Fibroblast of gingiva (primary cell): ENCODE measurements around the gene SRSF10.
"Not testable (repeated sequence)": the region's sequence is repeated elsewhere in the genome, so short reads cannot be mapped to it uniquely, and the experiment has no call there.

Experiments used
- DNase-seq: peaks from one replicate; pipeline ENCODE4 v3.0.0-alpha.2; 2011; ENCODE audit warnings: low read depth

The SRSF10 gene

DNA sequence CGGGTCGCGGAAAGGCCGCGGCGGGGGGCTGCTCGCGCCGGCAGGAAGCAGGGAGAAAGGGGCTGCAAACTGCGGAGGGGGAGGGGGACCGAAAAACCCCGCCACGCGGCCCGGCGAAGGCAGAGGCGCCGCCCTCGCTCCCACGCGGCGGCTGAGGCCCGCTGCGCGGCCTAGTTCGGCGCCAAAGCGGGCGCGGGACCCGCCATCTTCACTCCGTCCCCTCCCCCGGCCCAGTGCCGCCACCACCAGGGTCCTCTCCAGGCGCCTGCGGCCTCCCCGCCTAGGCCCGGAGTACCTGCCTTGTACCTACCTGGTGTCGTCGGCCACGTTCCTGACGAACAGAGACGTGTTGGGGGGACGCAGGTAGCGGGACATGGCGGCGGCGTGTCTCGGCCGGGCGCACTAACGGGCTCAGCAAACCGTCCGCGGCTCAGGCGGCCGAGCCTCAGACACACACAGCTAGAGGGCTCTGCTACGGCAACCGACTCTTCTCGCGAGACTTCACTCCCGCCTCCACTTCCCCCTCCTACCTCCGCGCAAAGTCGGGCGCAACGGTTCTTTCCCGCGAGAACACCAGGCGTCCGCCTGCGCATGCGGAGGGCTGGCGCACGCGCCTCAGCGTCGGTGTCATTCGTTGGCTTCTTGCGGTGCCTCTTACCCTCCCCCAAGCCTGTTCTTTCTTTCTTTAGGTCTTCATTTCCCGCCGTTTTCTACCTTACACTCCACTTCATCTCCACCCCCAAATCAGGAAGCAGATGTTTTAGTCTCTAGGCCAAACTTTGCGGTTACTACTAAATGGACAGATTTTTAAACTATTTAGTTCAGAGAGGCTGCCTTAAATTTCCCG lies at the start of gene SRSF10:
SRSF10 (minus strand) TSS at position 447 of the 847 bp plus-strand sequence; CDS start at position 375, 72 bp downstream.
- DNase-seq = peak; percentile 99

DNA sequence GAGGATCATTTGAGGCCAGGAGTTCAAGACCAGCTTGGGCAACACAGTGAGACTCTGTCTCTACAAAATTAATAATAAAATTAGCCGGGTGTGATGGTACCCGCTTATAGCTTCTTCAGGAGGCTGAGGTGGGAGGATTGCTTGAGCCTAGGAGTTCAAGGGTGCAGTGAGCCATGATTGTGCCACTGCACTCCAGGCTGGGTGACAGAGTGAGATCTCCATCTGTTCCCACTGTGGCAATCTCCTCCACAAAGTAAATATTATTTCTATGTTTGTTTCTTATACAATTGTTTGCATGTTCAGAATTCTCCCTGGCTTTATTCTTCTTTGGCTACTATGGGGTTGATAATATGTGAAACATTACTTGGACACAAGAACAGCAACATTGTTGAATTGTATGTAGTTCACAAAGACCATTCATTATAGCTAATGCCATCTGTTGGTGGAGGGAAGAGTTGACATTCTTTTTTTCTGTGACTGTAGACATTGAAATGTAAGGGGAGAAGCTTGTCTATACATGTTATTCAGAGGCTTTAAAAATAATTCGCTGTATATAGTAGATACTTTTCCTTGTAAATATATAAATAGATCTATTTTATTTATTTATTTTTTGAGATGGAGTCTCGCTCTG lies 47.8 kb upstream of the SRSF10 start:
- DNase-seq = peak; percentile 64

DNA sequence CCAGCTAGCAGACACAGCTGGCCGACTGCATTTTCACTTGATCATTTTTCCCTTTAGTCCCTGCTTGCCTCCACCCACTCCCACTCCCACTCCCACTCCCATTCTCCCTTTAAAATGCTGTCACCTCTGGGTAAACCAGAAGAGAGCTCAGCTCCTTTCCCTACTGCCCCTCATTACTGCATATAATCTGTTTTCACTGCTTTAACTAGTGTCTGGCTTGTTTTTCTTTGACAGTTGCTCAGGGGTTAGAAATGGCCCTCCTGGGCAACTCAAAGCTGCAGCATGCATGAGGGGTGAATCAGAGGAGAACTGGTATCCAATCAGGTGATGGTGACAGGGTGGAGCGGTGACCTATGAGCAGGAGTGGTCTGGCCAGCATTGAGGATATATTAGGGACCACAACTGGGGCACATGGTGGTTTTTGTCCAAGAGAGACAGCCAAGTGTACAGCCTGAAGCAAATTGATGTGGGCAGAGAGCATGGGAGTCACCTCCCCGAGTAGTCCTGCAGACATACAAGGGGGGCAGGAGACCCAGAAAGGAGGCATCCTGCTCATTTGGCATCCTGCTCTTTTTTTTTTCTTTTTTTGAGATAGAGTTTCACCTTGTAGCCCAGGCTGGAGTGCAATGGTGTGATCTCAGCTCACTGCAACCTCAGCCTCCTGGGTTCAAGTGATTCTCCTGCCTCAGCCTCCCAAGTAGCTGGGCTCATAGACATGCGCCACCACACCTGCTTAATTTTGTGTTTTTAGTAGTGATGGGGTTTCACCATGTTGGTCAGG lies 42.6 kb upstream of the SRSF10 start:
- DNase-seq = peak; percentile 60

DNA sequence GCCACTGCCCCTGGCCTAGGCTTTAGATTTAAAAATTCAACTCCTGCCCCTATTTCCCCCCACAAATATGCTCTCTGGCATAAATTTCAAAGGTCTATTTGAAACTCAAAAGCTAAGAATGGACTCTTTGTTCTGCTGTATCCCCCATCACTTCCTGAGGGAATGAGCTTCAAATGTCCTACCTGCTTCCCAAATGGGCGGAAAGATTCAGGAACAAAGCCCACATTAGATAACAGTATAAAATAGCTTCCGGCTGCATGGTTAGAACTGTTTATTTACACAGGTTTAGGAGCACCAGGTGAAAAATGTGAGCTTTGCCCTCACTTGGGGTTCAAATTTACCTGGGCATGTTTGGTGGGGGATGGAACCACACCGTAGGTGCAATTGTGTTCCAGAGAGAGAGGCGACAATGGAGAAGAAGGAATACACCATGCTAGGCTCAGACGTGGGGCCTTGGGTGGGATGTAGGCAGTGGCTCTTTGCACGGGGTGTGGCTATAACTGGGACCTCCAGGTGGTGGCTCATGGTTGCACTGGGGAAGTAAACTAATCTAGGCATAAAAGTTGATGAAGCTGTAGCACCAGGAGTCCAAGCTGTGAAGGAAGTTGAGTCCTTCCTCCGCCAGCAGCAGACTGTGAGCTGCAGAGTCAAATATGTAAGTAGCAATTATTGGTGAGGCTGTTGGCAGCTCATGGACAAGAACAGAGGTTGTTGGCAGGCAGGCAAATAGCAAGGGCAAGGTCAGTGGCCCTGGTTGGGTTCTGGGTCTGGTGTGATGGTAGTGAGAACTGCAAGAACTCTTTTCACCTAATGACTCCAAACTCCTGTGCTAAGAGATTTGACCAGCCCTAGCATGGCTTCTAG lies 41.5 kb upstream of the SRSF10 start:
- DNase-seq = peak; percentile 32

DNA sequence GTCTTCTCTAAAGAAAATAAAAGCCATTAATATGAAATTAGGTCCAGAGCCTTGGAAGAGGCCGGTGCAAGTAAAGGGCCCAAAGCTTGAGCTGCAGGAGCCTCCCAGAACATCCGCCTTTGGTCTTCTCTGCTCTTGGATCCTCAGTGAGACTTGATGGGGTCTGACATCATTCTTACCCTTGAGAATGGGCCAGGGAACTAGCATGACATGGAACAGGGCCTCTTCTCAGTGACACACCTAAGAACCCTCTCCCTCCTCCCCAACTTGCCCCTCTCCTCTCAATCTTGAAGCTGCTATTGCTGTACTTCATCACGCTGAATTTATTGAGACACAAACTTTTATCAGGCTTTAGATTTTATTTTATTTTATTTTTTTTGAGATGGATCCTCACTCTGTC lies 40.3 kb upstream of the SRSF10 start:
- DNase-seq = no peak

DNA sequence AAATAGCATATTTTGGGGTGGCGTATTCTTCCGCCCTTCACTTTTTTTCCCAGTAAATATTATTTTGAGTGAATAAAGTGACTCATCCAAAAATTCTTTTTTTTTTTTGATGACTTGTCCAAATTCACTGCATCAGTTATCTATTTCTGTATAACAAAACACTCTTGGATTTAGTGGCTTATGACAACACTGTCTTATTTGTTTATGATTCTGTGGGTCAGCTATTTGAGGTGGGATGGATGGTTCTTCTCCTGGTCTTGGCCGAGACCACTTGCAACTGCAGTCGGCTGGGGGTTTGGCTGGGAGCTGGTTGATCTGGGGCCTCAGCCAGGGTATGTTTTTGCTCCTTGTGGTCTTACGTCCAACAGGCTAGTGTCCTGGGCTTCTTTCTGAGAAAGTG lies 39.9 kb upstream of the SRSF10 start:
- peak; percentile 31 for DNase-seq

DNA sequence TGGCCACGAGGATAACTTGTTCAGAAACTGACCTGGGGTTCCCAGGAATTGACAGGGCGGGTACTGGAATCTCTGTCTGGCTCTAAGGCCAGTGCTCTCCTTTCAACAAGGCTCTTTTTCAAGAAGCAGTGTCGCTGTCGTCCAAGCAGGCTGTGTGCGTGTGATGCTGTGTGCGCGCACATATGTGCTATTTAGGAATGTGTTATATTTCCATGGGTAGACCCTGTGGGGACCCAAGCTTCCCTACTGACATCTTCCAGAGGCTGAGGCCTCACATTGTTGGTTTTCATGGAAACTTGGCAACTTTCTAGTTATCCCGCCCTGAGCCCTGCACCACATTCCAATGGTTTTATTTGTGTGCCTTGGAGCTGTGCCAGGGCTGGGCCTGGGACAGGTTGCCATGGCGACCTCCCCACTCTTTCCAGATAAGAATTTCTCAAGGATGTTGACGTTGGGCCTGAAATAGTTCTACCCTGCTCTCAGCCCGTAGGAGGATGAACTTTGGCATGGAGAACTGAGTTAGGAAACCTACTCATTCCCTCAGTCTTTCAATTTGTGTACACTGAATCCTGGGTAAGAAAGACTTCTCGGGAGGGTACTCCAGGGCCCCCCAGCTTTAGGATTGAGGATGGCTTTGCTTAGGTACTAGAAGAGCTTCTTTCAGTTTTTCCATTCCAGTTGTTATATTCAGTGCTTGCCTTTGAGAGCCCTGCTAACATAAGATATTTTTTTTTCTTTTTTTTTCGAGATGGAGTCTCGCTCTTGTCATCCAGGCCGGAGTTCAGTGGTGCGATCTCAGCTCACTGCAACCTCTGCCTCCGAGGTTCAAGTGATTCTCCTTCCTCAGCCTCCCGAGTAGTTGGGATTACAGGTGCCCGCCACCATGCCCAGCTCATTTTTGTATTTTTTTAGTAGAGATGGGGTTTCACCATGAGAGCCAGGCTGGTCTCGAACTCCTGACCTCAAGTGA lies 38.8 kb upstream of the SRSF10 start:
- peak; percentile 100 for DNase-seq

DNA sequence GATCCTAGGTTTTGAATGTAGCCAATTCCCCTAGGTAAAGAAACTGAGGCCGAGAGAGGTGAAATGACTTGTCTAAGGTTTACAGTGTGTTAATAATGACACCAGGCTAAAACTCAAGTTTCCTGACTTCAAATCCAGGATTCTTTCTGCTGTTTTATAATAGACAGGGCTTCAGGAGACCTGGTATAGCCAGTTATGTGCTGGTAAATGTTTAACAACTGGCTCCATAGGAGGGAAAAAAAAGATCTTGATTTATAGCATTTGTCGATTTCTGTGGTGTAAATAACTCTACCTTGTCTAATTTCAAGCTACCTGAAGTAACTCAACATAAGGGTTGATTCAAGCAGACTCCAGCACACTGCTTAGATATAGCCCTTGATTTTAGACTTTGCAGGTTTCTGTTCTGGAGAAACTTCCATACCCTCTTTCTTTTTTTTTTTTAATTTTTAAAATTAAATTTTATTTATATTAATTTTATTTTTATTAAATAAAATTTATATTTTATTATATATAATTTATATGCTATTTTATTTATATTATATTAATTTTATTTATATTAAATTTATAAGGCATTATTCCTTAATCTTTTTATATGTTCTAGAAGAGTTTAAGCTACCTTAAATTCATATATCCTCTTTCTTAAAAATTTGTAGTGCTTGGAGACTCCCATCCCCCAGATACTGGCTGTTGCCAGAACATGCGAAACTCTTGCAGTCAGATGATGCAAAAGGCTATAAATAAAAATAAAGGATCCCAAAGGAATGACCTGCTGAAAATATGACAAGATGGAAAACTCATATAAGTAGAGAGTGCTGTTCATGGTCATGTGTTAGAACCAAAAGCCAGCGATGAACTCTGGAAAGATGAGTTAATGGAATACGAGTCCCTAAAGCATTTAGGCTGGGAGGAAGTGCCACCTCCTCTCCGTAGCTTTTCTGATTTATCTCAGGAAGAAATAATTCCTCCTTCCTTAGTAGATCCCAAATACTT lies 35.4 kb upstream of the SRSF10 start:
- DNase-seq = peak; percentile 81

DNA sequence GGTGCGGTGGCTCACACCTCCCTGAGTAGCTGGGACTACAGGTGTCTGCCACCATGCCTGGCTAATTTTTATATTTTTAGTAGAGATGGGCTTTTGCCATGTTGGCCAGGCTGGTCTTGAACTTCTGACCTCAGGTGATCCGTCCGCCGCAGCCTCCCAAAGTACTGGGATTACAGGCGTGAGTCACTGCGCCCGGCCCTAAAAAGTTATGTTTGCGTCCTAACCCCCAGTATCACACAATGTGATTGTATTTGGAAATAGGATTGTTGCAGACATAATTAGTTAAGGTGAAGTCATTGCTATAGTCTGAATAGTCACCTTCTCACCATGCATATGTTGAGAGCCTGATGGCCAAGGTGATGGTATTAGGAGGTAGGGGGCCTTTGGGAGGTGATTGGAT lies 32.8 kb upstream of the SRSF10 start:
- not testable (repeated sequence) for DNase-seq

DNA sequence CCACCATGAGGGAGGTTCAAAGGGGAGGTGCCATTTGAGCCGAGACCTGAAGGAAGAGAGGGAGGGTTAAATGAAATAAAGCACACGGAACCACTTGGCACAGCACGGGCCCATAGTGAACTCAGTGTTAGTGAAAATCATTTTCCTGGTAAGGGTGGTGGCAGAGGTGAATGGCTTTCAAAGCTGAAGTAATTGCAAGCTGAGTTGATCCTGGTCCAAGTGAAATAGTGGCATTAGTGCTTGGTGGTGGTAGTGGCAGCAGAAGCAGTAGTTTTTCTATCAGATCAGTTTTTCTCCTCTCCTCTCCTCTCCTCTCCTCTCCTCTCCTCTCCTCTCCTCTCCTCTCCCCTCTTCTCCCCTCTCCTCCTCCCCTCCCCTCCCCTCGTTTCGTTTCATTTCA lies 30.5 kb upstream of the SRSF10 start:
- DNase-seq = no peak

DNA sequence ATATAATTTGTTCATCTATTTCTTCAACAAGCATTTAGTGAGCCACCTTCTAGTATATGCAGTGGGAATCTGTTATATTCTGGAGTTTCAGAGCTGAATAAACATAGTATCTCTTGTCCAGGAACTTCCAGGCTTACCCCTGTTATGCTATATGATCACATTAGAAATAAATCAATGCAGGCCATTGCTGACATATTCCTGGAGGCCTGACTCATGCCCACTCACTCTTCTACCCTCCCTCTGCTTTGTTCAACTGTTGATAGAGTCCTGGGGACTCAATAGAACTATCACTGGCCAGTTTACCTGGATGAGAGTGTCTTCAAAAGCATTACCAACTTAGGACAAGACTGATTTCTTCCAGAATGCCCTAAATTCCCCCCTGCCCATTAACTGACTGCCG lies 29.3 kb upstream of the SRSF10 start:
- no peak for DNase-seq

DNA sequence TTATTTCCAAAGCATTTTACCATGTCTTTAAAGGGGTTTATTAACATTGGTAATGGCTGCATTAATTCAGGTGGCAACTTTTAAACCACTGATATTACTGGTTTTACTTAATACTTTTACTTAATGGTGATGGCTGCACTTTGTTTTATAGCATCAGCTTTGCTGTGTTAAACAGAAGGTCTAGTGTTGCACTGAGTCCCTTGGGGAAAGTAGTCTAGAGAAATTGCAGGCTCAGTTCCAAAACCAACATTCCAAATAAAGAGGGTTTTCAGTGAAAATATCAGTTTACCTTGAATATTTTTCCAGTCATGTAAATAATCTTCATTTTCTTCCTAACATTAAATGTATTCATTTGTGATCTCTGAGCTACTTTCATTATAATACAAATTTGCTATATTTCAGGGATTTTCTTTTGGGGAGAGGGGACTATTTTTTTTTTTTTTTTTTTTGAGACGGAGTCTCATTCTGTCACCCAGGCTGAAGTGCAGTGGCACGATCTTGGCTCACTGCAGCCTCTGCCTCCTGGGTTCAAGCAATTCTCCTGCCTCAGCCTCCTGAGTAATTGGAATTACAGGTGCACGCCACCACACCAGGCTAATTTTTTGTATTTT lies 28.6 kb upstream of the SRSF10 start:
- DNase-seq = peak; percentile 83

DNA sequence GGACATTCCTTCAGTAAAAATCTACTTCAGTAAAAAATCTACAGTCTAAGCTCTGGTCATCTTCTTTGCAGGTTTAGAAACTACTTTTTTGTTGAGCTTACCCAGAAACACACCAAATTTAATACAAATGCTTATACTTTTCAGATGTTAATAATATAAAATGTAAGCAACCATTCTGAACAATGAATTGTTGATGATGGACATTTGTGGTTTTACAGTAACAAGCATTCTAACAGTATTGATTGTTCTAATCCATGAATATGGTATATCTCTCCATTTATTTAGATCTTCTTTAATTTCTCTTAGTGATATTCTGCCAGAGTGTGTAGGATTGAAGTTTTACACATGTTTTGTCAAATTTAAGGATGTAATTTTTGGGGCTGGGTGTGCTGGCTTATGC lies 27.0 kb upstream of the SRSF10 start:
- no peak for DNase-seq

DNA sequence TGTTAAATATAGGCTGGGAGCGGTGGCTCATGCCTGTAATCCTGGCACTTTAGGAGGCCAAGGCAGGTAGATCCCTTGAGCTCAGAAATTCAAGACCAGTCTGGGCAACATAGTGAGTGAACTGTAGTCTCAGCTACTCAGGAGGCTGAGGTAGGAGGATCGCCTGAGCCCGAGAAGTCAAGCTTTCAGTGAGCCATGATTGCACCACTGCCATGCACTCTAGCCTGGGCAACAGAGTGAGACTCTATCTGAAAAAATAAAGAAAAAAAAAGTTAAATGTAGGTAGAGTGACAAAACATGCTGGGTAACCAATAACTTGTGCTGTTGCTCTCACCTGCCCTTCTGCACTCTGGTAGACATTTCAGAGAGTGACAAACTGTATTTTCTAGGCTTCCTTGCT lies 25.0 kb upstream of the SRSF10 start:
- no peak for DNase-seq

DNA sequence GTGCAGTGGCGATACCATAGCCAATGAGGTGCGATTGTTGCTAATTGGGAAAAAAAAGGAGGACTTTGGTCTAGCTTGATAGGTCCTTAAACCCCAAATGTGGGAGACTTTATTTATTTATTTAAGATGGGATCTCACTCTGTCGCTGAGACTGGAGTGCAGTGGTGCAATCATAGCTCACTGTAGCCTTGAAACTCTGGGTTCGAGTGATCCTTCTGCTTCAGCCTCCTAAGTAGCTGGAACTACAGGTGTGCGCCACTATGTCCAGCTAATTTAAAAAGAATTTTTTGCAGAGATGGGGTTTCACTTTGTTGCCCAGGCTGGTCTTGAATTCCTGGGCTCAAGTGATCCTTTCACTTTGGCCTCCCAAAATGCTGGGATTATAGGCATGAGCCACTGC lies 24.0 kb upstream of the SRSF10 start:
- DNase-seq = no peak

DNA sequence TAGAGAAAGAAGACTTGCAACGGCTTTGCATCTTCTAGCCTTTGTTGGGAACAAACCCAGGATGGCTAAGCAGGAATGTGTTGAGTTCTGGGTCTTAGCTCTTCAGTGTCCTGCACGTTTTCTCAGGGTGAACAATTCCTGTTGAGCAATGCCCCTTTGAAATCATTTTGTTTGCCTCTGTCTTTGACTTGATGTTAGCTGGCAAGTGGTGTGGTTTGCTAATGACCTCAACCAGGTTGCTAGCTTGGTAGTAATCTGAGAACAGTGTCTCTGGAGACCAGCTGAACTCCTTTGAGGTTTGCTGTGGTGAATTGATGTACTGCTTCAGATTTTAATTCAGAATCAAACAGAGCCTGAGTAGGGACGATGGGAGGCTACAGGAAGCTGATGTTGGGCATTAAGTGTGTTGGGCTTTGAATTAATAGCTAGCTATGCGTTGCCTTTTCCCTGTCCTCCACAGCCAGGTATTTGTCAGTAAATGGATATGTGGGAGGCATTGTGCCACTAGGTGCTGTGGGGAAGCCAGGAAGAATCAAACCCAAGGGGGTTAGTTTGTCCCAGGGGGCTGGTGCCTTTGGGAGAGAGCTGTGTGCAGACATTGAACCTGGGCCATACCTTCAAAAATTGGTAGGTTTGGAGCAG lies 23.3 kb upstream of the SRSF10 start:
- peak; percentile 86 for DNase-seq

DNA sequence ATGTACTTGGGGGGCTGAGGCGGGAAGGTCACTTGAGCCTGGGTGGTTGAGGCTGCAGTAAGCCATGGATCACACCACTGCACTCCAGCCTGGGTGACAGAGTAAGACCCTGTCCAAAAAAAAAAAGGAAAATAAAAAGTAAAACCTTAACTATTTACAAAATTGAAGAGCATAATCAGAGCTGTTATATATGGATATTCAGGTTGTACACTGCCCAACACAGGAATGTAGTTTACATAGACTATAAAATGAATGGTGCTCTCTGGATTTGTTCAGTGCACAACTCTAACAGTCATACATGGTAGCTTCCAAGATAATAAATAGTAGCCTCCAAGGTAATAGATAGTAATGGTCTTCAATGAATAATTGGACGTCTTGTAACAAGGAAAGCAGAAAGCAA lies 22.6 kb upstream of the SRSF10 start:
- no peak for DNase-seq

DNA sequence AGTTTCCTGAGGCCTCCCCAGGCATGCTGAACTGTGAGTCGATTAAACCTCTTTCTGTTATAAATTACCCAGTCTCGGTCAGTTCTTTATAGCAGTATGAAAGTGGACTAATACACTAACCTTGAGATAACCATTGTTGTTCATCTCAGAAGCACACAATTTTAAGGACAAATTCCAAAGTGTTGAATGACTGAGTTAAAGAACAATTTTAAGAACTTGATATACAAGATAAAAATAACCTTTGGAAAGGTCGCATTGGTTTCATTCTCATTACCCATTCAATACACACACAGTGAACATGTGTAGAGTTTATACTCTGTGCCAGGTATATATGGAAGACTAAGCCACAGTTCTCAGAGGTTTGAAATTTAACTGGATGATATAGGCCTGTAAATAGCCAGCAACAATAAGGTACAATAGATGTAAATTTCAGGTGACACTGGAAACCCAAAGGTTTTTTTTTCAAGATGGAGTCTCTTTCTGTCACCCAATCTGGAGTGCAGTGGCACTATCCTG lies 19.1 kb upstream of the SRSF10 start:
- no peak for DNase-seq
